ENCODE data around the gene PLXDC2.

DNA sequence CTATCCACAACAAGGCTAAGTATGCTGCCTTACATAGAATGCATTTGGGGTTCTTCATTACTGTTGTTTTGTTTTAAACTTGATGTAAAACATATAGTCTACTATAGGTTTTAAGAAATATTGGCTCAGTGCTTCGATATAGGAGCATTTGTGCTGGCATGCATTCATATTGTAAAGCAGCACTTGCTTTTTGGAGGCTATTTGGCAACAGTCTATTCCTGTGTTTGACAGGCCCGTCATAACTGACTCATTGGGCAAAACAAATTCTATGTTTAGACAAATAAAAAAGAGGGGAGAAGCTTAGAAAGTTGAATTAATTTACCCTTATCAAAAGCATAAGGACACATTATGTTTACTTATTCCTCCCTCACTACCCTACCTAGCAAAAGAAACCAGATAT lies 38.4 kb upstream of the PLXDC2 start:
- TF ChIP-seq CTCF (IDR thresholded peaks at IDR 0.05) (no peak), POLR2AphosphoS5 (IDR thresholded peaks at IDR 0.05) (no peak), POLR2A (IDR thresholded peaks at IDR 0.05) (no peak), EP300 (IDR thresholded peaks at IDR 0.05) (no peak)
